ENCODE data around the gene GABARAP.
A peak's percentile ranks its signal among the peaks of the same experiment; 100 is the strongest.

Gene GABARAP

DNA sequence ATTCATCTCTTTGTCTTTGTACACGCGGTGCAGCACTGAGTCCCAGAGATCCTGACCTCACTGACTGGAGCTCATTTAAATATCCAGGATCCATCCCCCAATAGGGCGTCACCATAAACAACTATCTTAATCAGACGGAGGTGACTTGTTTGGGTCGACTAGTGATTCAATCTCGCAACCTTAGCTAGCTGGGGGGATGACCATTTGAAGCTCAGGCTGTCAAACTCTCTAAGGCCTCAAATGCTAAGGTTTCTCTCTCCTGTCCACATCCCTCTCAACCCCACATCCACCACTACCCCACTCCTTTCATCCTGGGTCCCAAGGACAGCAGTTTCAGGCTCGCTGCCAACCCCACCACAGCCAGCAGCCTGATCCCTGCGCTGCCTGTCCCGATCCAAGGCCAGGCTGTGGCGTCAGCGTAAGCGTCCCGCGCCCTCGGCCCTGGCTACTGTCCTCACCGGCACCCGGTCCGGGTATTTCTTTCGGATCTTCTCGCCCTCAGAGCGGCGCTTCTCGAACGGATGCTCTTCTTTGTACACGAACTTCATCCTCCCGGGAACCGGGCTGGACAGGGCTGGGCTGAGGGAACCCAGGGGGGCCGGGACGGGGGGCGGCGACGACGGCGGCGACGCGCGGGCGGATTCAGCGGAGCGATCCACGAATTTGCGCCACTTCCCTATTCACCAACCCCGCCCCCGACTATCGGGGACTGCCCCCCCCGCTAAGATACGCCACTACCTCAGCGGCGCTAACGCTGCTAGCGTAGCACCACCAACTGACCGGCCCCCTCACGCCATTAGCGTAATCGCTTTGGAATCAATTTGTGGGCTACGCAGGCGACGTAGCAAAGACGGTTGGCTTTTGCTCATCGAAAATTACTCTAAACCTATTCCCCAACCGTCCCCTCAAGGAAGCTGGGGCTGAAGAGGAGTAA is at the start of gene GABARAP:
Gene GABARAP (minus strand): TSS at position 667 of the 934 bp plus-strand sequence. CDS start 119 bp downstream, at position 548.
- ATAC-seq: peak; percentile 18 to 21

DNA sequence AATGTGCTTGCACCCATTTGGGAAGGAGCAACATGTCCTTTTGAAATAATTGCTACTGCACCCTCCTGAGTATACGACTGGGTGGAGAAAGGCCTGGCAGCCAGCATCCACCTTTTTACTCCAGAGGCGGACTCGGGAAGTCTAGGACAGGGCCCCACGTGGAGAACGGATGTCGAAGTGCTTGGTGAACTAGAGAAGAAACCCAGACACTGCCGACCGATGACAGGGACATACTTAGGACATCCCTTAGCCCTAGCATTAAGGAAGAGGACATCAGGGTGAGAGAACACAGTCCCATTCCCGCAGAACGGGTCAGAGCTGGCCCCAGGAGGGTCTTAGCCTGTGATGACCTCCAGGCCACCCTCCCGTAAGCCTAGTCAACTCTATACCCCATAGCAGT is 48.4 kb upstream of the GABARAP start:
- ATAC-seq: no peak

DNA sequence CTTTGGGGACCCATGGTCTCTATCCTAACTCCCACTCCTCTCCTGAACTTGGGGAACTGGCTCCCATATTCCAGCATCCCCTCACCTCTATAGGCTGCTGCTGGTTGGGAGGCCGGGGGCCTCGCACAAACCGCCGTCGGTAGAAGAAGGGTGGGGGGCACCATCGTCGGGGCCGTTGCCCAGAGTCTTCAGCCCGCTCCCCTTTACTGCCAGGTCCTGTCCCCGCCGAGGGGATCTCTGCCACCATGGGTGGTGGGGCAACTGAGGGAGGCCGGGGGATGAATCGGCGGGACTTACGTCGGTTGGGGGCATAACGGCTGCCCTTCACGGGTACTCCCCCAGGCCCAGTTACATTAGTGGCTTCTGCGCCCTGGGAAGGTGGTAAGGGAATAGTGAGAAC is 47.9 kb upstream of the GABARAP start:
- no peak for ATAC-seq

DNA sequence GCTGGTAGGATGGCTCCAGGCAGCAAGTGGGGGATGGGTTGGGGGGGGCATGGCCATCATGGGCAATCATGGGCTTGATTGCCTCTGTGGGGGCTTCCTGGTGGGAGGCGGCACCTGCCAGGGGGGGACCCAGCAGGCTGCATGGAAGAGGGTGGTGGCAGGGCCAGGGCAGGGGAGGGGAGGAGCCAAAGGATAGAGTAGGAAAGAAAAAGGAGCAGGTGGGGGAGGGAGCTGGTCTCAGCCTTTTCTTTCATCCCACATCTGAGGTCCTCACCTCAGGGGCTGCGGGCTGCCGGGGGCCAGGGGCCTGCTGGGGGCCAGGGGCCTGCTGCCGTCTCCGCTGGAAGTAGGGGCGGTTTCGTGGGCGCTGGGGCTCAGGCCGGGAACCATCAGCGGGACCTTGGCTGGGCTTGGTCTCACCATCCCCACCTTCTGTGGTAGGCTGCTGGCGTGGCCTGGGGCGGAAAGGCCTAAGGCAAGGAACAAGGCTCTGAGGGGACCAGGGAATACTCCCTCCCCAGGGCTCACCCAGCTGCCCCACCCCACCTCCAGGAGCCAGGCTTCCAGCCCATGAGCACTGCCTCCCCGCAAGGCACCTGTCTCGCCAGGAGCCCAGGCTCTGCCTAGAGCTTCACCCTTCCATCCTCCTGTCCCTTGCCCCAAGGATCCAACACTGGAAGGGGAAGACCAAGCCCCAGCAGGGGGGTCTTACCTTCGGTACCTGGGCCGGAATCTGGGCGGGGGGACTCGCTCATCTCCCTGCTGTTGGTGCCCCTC is 47.2 kb upstream of the GABARAP start:
- ATAC-seq: no peak

DNA sequence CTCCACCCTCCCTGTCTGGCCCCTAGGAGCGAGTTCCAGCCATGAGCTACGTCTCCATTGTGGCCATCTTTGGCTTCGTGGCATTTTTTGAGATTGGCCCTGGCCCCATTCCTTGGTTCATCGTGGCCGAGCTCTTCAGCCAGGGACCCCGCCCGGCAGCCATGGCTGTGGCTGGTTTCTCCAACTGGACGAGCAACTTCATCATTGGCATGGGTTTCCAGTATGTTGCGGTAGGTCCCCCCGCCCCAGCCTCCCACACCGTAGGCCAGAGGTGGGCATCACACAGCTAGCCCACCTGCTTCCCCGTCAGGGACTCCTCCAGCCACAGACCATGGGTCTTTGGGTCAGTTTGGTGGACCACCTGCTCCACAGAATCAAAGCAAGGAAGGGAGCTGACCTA is 43.4 kb upstream of the GABARAP start:
- ATAC-seq: no peak

DNA sequence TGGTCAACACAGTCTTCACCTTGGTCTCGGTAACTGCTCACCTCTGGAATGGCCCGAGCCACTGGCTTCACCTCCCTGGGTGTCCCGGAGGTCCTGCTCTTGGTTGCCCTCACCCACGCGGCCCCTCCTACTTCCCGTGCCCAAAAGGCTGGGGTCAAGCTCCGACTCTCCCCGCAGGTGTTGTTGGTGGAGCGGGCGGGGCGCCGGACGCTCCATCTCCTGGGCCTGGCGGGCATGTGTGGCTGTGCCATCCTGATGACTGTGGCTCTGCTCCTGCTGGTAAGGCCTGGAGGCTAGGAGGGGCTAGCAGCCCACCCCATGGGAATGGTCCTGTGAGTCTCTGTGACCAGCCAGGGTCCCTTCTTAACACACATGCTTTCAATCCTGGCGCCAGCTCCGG is 42.7 kb upstream of the GABARAP start:
- ATAC-seq: no peak

DNA sequence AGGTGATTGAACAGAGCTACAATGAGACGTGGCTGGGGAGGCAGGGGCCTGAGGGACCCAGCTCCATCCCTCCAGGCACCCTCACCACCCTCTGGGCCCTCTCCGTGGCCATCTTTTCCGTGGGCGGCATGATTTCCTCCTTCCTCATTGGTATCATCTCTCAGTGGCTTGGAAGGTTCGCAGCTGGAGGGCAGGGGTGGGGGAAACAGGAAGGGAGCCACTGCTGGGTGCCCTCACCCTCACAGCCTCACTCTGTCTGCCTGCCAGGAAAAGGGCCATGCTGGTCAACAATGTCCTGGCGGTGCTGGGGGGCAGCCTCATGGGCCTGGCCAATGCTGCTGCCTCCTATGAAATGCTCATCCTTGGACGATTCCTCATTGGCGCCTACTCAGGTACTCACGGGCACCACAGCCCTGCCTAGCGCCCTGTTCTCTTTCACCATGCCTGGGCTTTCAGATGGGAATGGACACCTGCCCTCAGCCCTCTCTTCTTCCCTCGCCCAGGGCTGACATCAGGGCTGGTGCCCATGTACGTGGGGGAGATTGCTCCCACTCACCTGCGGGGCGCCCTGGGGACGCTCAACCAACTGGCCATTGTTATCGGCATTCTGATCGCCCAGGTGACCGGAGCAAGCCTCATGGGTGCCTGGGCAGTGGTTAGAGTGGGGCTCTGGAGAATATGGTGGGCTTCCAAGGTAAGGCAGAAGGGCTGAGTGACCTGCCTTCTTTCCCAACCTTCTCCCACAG is 41.4 kb upstream of the GABARAP start:
- ATAC-seq: no peak

DNA sequence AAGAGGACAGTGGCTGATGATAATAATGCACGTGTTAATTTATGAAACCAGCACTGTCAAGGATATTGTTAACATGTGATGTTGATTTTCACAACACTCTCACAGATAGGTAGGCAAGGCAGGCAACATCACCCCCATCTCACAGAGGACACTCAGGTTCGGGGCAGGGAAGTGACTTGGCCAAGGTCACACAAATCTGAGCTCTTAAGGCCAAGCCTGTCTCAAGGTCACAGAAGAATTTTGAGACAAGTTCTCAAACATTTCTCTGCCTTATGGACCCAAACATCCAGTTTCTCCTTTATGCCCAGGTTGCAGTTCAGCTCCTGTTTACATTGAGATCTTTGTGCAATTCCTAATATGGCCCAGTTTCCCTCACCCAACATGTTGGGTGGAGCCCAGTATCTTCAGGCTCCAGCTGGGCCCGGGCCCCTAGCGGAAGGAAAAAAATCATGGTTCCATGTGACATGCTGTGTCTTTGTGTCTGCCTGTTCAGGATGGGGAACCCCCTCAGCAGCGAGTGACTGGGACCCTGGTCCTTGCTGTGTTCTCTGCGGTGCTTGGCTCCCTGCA is 40.6 kb upstream of the GABARAP start:
- ATAC-seq: no peak

DNA sequence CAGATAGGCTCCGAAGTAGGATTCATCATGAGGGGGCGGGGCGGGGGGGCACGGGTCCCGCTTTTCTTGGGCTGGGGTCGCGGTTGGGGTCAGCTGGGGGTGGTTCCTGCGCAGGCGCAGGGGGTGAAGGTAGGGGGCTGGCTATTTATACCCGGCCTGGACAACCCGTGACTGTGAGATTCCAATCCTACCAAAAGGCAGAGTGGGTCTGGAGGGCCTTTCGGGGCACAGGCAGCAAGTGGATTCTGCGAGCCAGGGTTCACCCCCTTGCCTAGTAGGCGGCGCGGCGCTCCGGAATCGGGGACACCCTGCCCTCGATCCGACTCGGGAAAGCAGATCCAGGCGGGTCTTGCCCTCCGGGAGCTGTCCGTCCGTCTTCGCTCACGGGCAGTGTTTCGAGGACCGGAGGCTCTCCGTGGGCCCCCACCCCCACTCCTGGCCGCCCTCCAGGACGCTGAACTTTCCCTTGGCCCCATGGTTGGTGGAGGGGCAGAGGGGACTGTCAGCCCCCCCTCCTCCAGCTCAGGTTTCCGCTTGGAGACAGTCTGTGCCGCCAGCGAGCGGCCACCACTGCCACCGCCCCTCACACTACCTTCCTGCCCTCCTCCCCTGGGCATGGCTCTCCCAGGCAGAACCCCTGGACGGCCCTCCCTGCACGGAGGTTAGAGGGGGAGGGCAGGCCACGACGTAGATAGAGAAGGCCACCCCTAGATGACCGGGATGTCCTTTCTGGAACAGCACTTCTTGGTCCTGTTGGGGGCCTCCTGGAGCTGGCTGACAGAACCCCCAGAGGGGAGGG is 39.9 kb upstream of the GABARAP start:
- no peak for ATAC-seq

DNA sequence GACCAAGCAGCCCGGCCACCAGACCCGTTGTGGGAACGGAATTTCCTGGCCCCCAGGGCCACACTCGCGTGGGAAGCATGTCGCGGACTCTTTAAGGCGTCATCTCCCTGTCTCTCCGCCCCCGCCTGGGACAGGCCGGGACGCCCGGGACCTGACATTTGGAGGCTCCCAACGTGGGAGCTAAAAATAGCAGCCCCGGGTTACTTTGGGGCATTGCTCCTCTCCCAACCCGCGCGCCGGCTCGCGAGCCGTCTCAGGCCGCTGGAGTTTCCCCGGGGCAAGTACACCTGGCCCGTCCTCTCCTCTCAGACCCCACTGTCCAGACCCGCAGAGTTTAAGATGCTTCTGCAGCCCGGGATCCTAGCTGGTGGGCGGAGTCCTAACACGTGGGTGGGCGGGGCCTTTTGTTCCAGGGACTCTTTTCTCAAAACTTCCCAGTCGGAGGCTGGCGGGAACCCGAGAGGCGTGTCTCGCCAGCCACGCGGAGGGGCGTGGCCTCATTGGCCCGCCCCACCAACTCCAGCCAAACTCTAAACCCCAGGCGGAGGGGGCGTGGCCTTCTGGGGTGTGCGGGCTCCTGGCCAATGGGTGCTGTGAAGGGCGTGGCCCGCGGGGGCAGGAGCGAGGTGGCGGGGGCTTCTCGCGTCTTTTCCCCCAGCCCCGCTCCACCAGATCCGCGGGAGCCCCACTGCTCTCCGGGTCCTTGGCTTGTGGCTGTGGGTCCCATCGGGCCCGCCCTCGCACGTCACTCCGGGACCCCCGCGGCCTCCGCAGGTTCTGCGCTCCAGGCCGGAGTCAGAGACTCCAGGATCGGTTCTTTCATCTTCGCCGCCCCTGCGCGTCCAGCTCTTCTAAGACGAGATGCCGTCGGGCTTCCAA is 39.1 kb upstream of the GABARAP start, which contains the start of gene SLC2A4:
Gene SLC2A4 (plus strand): TSS at position 645 of the 879 bp plus-strand sequence. CDS start 217 bp downstream, at position 862.
- peak; percentile 75 to 80 for ATAC-seq

DNA sequence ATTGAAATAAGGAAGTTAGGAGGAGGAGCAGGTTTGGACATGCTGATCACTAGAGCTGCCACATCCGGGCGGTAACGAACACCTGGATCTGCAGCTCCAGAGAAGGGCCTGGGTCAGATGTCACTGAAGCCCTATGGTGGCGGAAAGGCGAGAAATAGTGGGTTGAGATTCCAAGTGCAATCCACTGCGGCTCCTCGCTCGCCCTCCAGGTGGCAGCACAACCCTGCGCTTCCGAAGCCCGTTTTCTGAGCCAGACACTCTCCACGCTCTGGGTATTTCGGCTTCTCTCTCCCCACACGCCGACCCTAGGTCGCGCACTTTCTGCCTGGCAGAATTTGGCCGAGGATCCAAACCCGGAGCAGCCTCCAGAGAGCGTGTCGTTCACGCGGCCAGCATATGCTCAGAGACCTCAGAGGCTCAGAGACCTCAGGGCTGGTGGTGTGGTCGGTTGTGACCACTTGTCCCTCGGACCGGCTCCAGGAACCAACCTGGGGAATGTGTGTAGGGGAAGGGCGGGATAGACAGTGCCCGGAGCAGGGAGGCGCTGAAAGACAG is 38.3 kb upstream of the GABARAP start:
- ATAC-seq: peak; percentile 78 to 85

DNA sequence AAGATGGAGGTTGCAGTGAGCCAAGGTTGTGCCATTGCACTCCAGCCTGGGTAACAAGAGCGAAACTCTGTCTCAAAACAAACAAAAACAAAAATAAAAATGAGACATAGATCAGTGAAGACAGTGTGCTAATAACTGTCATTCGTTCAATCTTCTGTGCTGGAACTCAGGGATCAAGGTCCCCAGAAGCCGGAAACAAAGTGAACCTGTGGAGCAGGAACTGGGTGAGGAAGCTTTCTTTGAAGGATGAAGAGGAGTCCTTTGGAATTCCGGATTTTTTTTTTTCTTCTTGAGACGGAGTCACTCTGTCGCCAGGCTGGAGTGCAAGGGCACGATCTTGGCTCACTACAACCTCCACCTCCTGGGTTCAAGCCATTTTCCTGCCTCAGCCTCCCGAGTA is 37.2 kb upstream of the GABARAP start:
- ATAC-seq: no peak

DNA sequence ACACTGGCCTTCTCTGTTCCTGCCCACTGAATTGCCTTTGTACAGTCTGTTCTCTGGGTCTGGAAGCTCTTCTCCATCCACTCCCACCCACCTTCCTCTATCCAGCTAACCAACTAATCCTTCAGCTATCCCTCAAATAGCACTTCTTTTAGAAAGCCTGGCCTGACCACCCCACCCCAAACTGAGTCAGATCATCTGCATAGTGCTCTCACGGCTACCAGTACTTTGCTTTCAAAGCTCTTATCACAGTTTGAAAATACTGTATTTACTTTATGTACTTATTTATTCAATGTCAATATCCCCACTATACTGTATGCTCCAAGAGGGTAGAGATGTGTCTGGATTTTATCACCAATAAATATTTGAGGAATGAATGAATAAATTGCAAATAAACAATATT is 24.5 kb upstream of the GABARAP start:
- no peak for ATAC-seq

DNA sequence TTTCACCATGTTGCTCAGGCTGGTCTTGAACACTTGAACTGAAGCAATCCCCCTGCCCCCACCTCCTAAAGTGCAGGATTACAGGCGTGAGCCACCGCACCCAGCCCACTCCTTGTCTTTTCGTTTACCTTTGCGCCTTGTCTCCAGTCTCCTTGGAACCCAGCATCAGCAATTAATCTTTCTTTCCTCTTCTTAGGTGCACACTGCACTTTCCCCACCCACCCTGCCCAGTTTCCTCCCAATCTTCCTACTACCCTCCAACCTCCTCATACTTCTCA is 21.5 kb upstream of the GABARAP start:
- no peak for ATAC-seq

DNA sequence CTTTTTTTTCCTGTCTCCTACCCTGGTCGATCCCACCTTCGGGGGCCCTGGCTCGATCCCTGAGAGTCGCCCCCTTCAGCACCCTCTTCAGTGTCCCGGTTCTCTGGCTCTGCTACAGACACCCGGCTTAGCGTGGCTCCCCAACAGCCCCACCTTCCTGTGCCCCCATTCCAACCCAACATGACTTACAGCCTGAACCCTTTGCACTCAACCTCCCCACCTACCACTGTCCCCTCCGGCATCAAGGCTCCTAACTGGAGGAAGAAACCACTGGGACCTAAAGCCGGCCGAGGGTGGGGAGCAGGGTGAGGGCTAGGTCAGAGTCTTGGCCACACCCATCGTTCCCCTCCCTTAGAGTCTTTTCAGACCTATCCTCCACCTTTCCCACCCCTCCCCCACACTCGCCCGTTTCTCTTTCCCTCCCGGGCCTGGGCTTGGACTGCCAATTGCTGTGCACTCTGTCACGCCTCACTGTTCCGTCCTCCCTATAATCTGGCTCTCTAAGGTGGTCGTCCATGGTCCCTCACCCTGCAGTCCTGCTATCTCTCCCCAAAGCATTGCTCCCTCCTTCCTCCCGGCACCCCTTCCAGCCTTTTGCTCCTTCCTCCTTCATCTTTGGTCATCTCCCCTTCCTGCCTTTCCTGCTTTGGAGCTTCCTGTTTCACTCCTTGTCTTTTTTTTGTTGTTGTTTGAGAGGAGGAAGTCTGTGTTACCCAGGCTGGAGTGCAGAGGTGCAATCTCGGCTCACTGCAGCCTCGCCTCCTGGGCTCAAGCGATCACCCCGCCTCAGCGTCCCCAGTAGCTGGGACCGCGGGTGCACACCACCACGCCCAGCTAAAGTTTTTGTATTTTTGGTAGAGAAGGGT is 20.9 kb upstream of the GABARAP start:
- peak in 1 of 2 donors; percentile 11 for ATAC-seq

DNA sequence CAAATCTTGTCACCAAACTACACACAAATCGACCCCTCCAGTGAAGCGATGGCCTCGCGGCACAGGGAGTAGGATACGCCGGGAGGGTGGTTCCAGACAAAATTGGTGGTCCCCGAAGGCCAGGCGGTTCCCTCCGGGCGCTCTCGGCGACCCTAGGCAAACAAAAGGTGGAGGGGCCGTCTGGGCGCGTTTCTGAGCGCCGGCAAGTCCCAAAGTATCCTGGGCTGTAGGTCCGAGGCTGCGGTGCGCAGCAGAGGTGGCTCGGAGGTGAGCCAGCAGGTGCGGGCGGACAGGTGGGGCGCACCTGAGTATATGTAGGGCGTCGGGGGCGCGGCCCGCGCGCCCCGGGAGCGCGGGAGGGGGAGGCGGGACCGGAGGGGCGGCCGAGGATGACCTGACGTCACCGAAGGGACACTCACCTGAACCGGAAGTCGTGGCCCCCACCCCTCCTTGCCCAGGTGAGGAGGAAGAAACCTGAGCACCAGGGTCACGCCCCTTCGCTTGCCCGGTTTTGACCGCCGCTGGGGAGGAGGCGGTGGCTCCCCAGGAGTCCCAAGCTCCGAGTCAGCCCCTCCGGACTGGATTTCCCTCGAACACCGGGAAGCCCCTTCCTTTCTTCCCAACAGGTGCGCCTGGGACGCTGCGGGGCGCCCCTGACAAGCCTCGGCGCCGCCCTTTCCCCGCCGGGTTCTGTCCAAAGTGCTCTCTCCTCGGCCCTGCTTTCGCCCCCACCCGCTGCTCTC is 20.1 kb upstream of the GABARAP start, which contains the start of gene CLDN7:
Gene CLDN7 (minus strand): TSS at position 287 of the 743 bp plus-strand sequence. CDS start 435 bp downstream, outside the sequence.
- no peak for ATAC-seq

DNA sequence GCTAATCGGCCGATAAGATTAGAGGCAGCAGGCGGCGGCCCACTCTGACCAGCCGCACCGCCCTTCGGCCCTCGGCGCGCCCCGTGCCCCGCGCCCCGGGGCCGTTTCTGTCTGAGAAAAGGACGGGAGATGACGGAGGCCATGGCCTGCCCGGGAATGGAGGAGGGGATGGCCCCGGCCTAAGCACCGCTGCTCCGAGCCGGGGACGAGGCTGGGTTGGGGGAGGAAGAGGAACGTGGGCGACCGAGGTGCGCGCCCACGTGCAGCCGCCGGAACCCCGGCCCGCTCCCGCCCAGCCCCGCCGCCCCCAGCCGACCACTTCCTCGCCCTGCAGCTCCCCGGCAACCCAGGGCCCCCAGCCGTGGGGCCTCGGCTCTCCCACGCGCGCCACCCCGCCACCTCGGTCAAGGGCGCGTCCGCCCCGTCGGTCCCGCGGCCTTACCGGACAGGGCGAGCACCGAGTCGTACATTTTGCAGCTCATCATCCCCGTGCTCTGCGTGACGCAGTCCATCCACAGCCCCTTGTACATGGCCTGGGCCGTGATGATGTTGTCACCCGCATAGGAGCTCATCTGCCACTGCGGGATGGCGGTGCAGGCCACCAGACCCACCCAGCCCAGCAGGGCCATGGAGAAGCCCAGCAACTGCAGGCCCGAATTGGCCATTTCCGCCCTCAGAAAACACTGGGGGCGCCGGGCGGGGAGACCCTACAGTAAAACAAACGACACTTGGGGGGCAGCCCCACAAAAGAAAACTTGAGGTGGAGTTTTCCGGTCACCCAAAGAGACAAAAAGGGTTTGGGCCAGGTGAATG is 19.3 kb upstream of the GABARAP start:
- ATAC-seq: peak; percentile 48 to 56

Data from activated CD4-positive, CD25-positive, alpha-beta regulatory T cell treated with anti-CD3 and anti-CD28 coated beads, Interleukin-2, amount 50 U/mL, for 24 hours (primary cell).